Lung (tissue), 12 donors: ENCODE measurements around the gene OPN1SW. TPM values are rescaled to one million over a fixed set of nuclear protein-coding genes. Genes with fewer than 3 reads are reported as not detected.

Experiments used
- ATAC-seq: fragments of 200-7000 bp; cut with Tn5 transposase; one replicate; pipeline ENCODE4 v1.9.1; 2020; ENCODE audit warnings: moderate number of reproducible peaks; ENCODE audit not compliant: insufficient read depth, low FRiP score
- DNase-seq, 3 donors: peaks; one replicate each; pipeline ENCODE4 v3.0.0-alpha.2; 2013 to 2017
- H3K27ac ChIP-seq, 2 donors: one replicate each; pipeline ENCODE4 v1.5.1; 2013; ENCODE audit warnings: mild to moderate bottlenecking in 2 of 2, moderate library complexity in 2 of 2, control low read depth in 1 of 2, inconsistent platforms in 1 of 2, low read depth in 1 of 2, low read length in 1 of 2
- H3K27me3 ChIP-seq, 3 donors: one replicate each; pipeline ENCODE4 v1.5.1; 2013; ENCODE audit warnings: low read length in 2 of 3; ENCODE audit not compliant: control insufficient read depth in 3 of 3, insufficient read depth in 3 of 3
- H3K36me3 ChIP-seq, 4 donors: one replicate each; pipeline ENCODE4 v1.5.1; 2013; ENCODE audit warnings: low read length in 4 of 4, mild to moderate bottlenecking in 1 of 4, moderate library complexity in 1 of 4; ENCODE audit not compliant: control insufficient read depth in 4 of 4, insufficient read depth in 4 of 4
- H3K4me1 ChIP-seq, 5 donors: one replicate each; pipeline ENCODE4 v1.5.1; 2013; ENCODE audit warnings: low read length in 5 of 5, mild to moderate bottlenecking in 2 of 5, moderate library complexity in 1 of 5; ENCODE audit not compliant: control insufficient read depth in 5 of 5, insufficient read depth in 5 of 5
- H3K4me3 ChIP-seq: one replicate; pipeline ENCODE4 v1.5.1; 2013; ENCODE audit warnings: mild to moderate bottlenecking, control low read depth, moderate library complexity
- H3K9ac ChIP-seq, 2 donors: one replicate each; pipeline ENCODE4 v1.5.1; 2013; ENCODE audit warnings: low read length in 2 of 2, control low read depth in 1 of 2; ENCODE audit not compliant: insufficient read depth in 1 of 2
- H3K9me3 ChIP-seq, 4 donors: one replicate each; pipeline ENCODE4 v1.5.1; 2013; ENCODE audit warnings: low read length in 3 of 4, mild to moderate bottlenecking in 1 of 4, moderate library complexity in 1 of 4; ENCODE audit not compliant: control insufficient read depth in 4 of 4, insufficient read depth in 3 of 4
- CTCF ChIP-seq: IDR thresholded peaks from 2 replicates; pipeline ENCODE4 v1.5.1; 2012; ENCODE audit warnings: mild to moderate bottlenecking; ENCODE audit errors: control extremely low read depth, extremely low read depth
- WGBS, 2 donors: extraction: QIAGEN DNeasy Blood & Tissue Kit; methylation state at CpG; one replicate each; pipeline ENCODE4 v1.1.7; 2013; 5-methylcytosine and 5-hydroxymethylcytosine counted together
- polyA plus RNA-seq, 2 donors: library from polyadenylated mRNA; stranded (reverse); fragments of 200-250 nt; gene quantifications; one replicate each; pipeline ENCODE4 v1.2.1, GENCODE V29; 2013
- total RNA-seq, 2 donors: library from RNA; depleted of rRNA in 1 of 2; stranded (reverse); fragments of >200 nt in 1 of 2; gene quantifications; one replicate each; pipeline ENCODE4 v1.2.1, GENCODE V29; 2014 to 2021
- donor health status: control.
- donor health status: control.
- donor health status: Bipolar disorder and iron deficiency.
- donor health status: healthy.
- donor health status: DM: yes; HTN: yes; CAD: no.

OPN1SW gene
- total and polyA plus RNA-seq, 4 donors = not detected

GRCh38 chr7:128755819-128756476, 19.6 kb downstream of the OPN1SW start:
- Histone ChIP-seq H3K9ac (no peak overlapping the region), H3K4me1 (peaks cover 0 to 23% (median 2%) of the 10 kb centered on the region in 5 donors), H3K27me3 (no peaks in the 10 kb centered on the region), H3K4me3 (no peak overlapping the region), H3K36me3 (peaks cover 21 to 53% (median 27%) of the 10 kb centered on the region in 4 donors), H3K27ac (peak overlapping the region in 1 of 2 donors; percentile 90), H3K9me3 (no peaks in the 10 kb centered on the region)
- TF ChIP-seq CTCF = no peak
- WGBS, 2 donors = 69 to 76% methylated on average over 5 of the region's 5 CpGs
- DNase-seq = peak in 1 of 3 donors; percentile 29
- ATAC-seq = no peak

- peak overlapping the region in 1 of 2 donors; percentile 67 for H3K27ac ChIP-seq
- ATAC-seq = no peak
- WGBS, 2 donors = 92 to 96% methylated on average over 2 of the region's 2 CpGs
Observed at GRCh38 chr7:128755075-128755818, 20.3 kb downstream of the OPN1SW start.

GRCh38 chr7:128752251-128752650, 23.3 kb downstream of the OPN1SW start:
- TF ChIP-seq CTCF = no peak
- Histone ChIP-seq H3K27me3 (no peaks in the 10 kb centered on the region), H3K4me3 (no peak overlapping the region), H3K9me3 (no peaks in the 10 kb centered on the region), H3K9ac (no peak overlapping the region), H3K27ac (peak overlapping the region in 1 of 2 donors; percentile 45), H3K4me1 (peaks cover 0 to 31% (median 2%) of the 10 kb centered on the region in 5 donors), H3K36me3 (peaks cover 20 to 45% (median 24%) of the 10 kb centered on the region in 4 donors)
- DNase-seq (no peak), ATAC-seq (no peak)
- WGBS, 2 donors = 95 to 97% methylated on average over 1 of the region's 1 CpG

More at GRCh38 chr7:128755075-128755818, 20.3 kb downstream of the OPN1SW start:
- TF ChIP-seq CTCF = no peak
- Histone ChIP-seq H3K36me3 (peaks cover 21 to 52% (median 27%) of the 10 kb centered on the region in 4 donors), H3K9ac (no peak overlapping the region), H3K9me3 (no peaks in the 10 kb centered on the region), H3K4me3 (no peak overlapping the region), H3K4me1 (peaks cover 0 to 23% (median 2%) of the 10 kb centered on the region in 5 donors), H3K27me3 (no peaks in the 10 kb centered on the region)
- no peak for DNase-seq
